PFSK-1 (cell line): ENCODE measurements around the gene SEPTIN1.

ENCODE experiments used
- POLR2AphosphoS5 ChIP-seq: IDR thresholded peaks from 2 replicates; pipeline ENCODE4 v1.6.1; 2012; ENCODE audit warnings: low read depth, mild to moderate bottlenecking, control low read depth, low read length, moderate library complexity
- TAF1 ChIP-seq: IDR thresholded peaks from 2 replicates; pipeline ENCODE4 v1.6.1; 2012; ENCODE audit warnings: low read length, control low read depth, borderline replicate concordance; ENCODE audit not compliant: insufficient read depth
- TF ChIP-seq, protein P1 (sequence below), 2 experiments: IDR thresholded peaks; 2 replicates each; pipeline versions ENCODE4 v1.6.1 to v1.8.0; 2011 to 2012; ENCODE audit warnings: low read depth in 2 of 2, low read length in 2 of 2, control low read depth in 1 of 2, inconsistent platforms in 1 of 2, mild to moderate bottlenecking in 1 of 2, moderate library complexity in 1 of 2; ENCODE audit not compliant: insufficient read depth in 1 of 2

DNA sequence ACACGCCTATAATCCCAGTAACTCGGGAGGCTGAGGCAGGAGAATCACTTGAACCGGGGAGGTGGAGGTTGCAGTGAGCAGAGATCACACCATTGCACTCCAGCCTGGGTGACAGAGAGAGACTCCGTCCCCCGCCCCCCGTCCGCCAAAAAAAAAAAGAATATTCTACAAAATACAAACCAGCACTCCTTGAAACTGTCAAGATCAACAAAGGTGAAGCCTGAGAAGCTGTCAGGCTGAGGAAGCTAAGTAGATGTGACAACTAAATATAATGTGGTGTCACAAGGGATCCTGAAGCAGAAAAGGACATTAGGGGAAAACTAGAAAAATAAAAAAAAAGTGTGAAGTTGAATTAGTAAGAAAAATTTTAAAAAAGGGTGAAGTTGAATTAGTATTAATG, 33.4 kb downstream of the SEPTIN1 start:
- no peak for TF ChIP-seq POLR2AphosphoS5
- TF ChIP-seq, protein P1, sequence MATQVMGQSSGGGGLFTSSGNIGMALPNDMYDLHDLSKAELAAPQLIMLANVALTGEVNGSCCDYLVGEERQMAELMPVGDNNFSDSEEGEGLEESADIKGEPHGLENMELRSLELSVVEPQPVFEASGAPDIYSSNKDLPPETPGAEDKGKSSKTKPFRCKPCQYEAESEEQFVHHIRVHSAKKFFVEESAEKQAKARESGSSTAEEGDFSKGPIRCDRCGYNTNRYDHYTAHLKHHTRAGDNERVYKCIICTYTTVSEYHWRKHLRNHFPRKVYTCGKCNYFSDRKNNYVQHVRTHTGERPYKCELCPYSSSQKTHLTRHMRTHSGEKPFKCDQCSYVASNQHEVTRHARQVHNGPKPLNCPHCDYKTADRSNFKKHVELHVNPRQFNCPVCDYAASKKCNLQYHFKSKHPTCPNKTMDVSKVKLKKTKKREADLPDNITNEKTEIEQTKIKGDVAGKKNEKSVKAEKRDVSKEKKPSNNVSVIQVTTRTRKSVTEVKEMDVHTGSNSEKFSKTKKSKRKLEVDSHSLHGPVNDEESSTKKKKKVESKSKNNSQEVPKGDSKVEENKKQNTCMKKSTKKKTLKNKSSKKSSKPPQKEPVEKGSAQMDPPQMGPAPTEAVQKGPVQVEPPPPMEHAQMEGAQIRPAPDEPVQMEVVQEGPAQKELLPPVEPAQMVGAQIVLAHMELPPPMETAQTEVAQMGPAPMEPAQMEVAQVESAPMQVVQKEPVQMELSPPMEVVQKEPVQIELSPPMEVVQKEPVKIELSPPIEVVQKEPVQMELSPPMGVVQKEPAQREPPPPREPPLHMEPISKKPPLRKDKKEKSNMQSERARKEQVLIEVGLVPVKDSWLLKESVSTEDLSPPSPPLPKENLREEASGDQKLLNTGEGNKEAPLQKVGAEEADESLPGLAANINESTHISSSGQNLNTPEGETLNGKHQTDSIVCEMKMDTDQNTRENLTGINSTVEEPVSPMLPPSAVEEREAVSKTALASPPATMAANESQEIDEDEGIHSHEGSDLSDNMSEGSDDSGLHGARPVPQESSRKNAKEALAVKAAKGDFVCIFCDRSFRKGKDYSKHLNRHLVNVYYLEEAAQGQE (IDR thresholded peaks at IDR 0.05; ENCODE audit: insufficient read depth in 1 of 2, low read depth in 2 of 2, low read length in 2 of 2) = no peak
- TF ChIP-seq TAF1 = no peak
